ENCODE measurements around the gene VDR.
"Not testable (repeated sequence)": the region's sequence is repeated elsewhere in the genome, so short reads cannot be mapped to it uniquely, and the experiment has no call there.

The VDR gene

GRCh38 chr12:47820631-47821345, 84.0 kb downstream of the VDR start:
- H3K9me3 ChIP-seq (ENCODE audit: control insufficient read depth, low read length): no peaks in the 10 kb centered on the region
- H3K4me1 ChIP-seq (ENCODE audit: control insufficient read depth, insufficient read depth, low read length): peaks cover 78% of the 10 kb centered on the region
- peak overlapping the region; percentile 93 for H3K4me3 ChIP-seq (ENCODE audit: low read length)
- H3K36me3 ChIP-seq (ENCODE audit: control insufficient read depth, insufficient read depth, low read length, severe bottlenecking): no peaks in the 10 kb centered on the region
- DNase-seq (ENCODE audit: low read depth): peak; percentile 98
- H3K27me3 ChIP-seq (replicated peaks; ENCODE audit: control insufficient read depth, insufficient read depth, low read length): no peaks in the 10 kb centered on the region
- H3K9ac ChIP-seq (ENCODE audit: low read length): peak overlapping the region; percentile 100

- Histone ChIP-seq H3K4me3 (ENCODE audit: low read length) (peak within 1 kb of the TSS; percentile 93), H3K36me3 (ENCODE audit: control insufficient read depth, insufficient read depth, low read length, severe bottlenecking) (peaks cover 1% of the 10 kb centered on the region), H3K27me3 (replicated peaks; ENCODE audit: control insufficient read depth, insufficient read depth, low read length) (no peaks in the 10 kb centered on the region), H3K9ac (ENCODE audit: low read length) (peak within 1 kb of the TSS; percentile 100), H3K4me1 (ENCODE audit: control insufficient read depth, insufficient read depth, low read length) (peaks cover 77% of the 10 kb centered on the region), H3K9me3 (ENCODE audit: control insufficient read depth, low read length) (no peaks in the 10 kb centered on the region)
- peak; percentile 90 for DNase-seq (ENCODE audit: low read depth)
These were observed 84.7 kb downstream of the VDR start, which contains the start of gene HDAC7 for GRCh38 chr12:47819896-47820630. Gene HDAC7 (minus strand): TSS chr12:47819903. CDS start chr12:47819785, 118 bp downstream.

- peak overlapping the region; percentile 91 for H3K9ac ChIP-seq (ENCODE audit: low read length)
- no peaks in the 10 kb centered on the region for H3K27me3 ChIP-seq (replicated peaks; ENCODE audit: control insufficient read depth, insufficient read depth, low read length)
- peak overlapping the region; percentile 86 for H3K4me3 ChIP-seq (ENCODE audit: low read length)
- peak; percentile 45 for DNase-seq (ENCODE audit: low read depth)
- no peaks in the 10 kb centered on the region for H3K9me3 ChIP-seq (ENCODE audit: control insufficient read depth, low read length)
- H3K4me1 ChIP-seq (ENCODE audit: control insufficient read depth, insufficient read depth, low read length): peaks cover 77% of the 10 kb centered on the region
- H3K36me3 ChIP-seq (ENCODE audit: control insufficient read depth, insufficient read depth, low read length, severe bottlenecking): peaks cover 8% of the 10 kb centered on the region
These were observed 85.5 kb downstream of the VDR start for GRCh38 chr12:47819138-47819895.

GRCh38 chr12:47818467-47819137, 86.2 kb downstream of the VDR start:
- peak; percentile 71 for DNase-seq (ENCODE audit: low read depth)
- no peaks in the 10 kb centered on the region for H3K27me3 ChIP-seq (replicated peaks; ENCODE audit: control insufficient read depth, insufficient read depth, low read length)
- peak overlapping the region; percentile 91 for H3K9ac ChIP-seq (ENCODE audit: low read length)
- peaks cover 77% of the 10 kb centered on the region for H3K4me1 ChIP-seq (ENCODE audit: control insufficient read depth, insufficient read depth, low read length)
- peak overlapping the region; percentile 86 for H3K4me3 ChIP-seq (ENCODE audit: low read length)
- H3K36me3 ChIP-seq (ENCODE audit: control insufficient read depth, insufficient read depth, low read length, severe bottlenecking): peaks cover 9% of the 10 kb centered on the region
- no peaks in the 10 kb centered on the region for H3K9me3 ChIP-seq (ENCODE audit: control insufficient read depth, low read length)

- H3K36me3 ChIP-seq (ENCODE audit: control insufficient read depth, insufficient read depth, low read length, severe bottlenecking): peaks cover 9% of the 10 kb centered on the region
- no peaks in the 10 kb centered on the region for H3K9me3 ChIP-seq (ENCODE audit: control insufficient read depth, low read length)
- no peak for DNase-seq (ENCODE audit: low read depth)
- H3K4me3 ChIP-seq (ENCODE audit: low read length): peak overlapping the region; percentile 86
- H3K9ac ChIP-seq (ENCODE audit: low read length): peak overlapping the region; percentile 91
- H3K27me3 ChIP-seq (replicated peaks; ENCODE audit: control insufficient read depth, insufficient read depth, low read length): no peaks in the 10 kb centered on the region
- peaks cover 77% of the 10 kb centered on the region for H3K4me1 ChIP-seq (ENCODE audit: control insufficient read depth, insufficient read depth, low read length)
These were observed 86.8 kb downstream of the VDR start for GRCh38 chr12:47818007-47818376.

GRCh38 chr12:47817272-47818006, 87.4 kb downstream of the VDR start:
- H3K4me1 ChIP-seq (ENCODE audit: control insufficient read depth, insufficient read depth, low read length): peaks cover 75% of the 10 kb centered on the region
- peak; percentile 60 for DNase-seq (ENCODE audit: low read depth)

GRCh38 chr12:47816403-47817271, 88.2 kb downstream of the VDR start:
- H3K4me1 ChIP-seq (ENCODE audit: control insufficient read depth, insufficient read depth, low read length): peaks cover 75% of the 10 kb centered on the region
- H3K36me3 ChIP-seq (ENCODE audit: control insufficient read depth, insufficient read depth, low read length, severe bottlenecking): peaks cover 9% of the 10 kb centered on the region
- H3K9me3 ChIP-seq (ENCODE audit: control insufficient read depth, low read length): no peaks in the 10 kb centered on the region
- no peaks in the 10 kb centered on the region for H3K27me3 ChIP-seq (replicated peaks; ENCODE audit: control insufficient read depth, insufficient read depth, low read length)
- DNase-seq (ENCODE audit: low read depth): peak; percentile 29
- peak overlapping the region; percentile 91 for H3K9ac ChIP-seq (ENCODE audit: low read length)
- peak overlapping the region; percentile 86 for H3K4me3 ChIP-seq (ENCODE audit: low read length)

More at GRCh38 chr12:47817272-47818006, 87.4 kb downstream of the VDR start:
- no peaks in the 10 kb centered on the region for H3K9me3 ChIP-seq (ENCODE audit: control insufficient read depth, low read length)
- no peaks in the 10 kb centered on the region for H3K27me3 ChIP-seq (replicated peaks; ENCODE audit: control insufficient read depth, insufficient read depth, low read length)
- H3K9ac ChIP-seq (ENCODE audit: low read length): peak overlapping the region; percentile 91
- H3K36me3 ChIP-seq (ENCODE audit: control insufficient read depth, insufficient read depth, low read length, severe bottlenecking): peaks cover 9% of the 10 kb centered on the region
- H3K4me3 ChIP-seq (ENCODE audit: low read length): peak overlapping the region; percentile 86

- not testable (repeated sequence) for H3K27me3 ChIP-seq (replicated peaks; ENCODE audit: control insufficient read depth, insufficient read depth, low read length); H3K36me3 ChIP-seq (ENCODE audit: control insufficient read depth, insufficient read depth, low read length, severe bottlenecking); H3K9me3 ChIP-seq (ENCODE audit: control insufficient read depth, low read length)
- Histone ChIP-seq H3K4me1 (ENCODE audit: control insufficient read depth, insufficient read depth, low read length) (peaks cover 77% of the 10 kb centered on the region), H3K4me3 (ENCODE audit: low read length) (peak overlapping the region; percentile 42), H3K9ac (ENCODE audit: low read length) (peak overlapping the region; percentile 13)
- peak; percentile 57 for DNase-seq (ENCODE audit: low read depth)
These were observed 89.3 kb downstream of the VDR start for GRCh38 chr12:47815447-47815846.

- H3K36me3 ChIP-seq (ENCODE audit: control insufficient read depth, insufficient read depth, low read length, severe bottlenecking): peaks cover 9% of the 10 kb centered on the region
- no peaks in the 10 kb centered on the region for H3K27me3 ChIP-seq (replicated peaks; ENCODE audit: control insufficient read depth, insufficient read depth, low read length)
- peak overlapping the region; percentile 78 for H3K4me3 ChIP-seq (ENCODE audit: low read length)
- H3K9me3 ChIP-seq (ENCODE audit: control insufficient read depth, low read length): no peaks in the 10 kb centered on the region
- H3K9ac ChIP-seq (ENCODE audit: low read length): peak overlapping the region; percentile 93
- peaks cover 85% of the 10 kb centered on the region for H3K4me1 ChIP-seq (ENCODE audit: control insufficient read depth, insufficient read depth, low read length)
- DNase-seq (ENCODE audit: low read depth): no peak
These were observed 90.1 kb downstream of the VDR start for GRCh38 chr12:47814539-47815170.

Measured in adipocyte (in vitro differentiated cells).